WI38 (cell line): ENCODE data around the gene MORC4.

Experiments
- H3K4me3 ChIP-seq: 2 replicates; pipeline ENCODE4 v1.5.1; 2011; ENCODE audit warnings: low read depth, mild to moderate bottlenecking, control low read depth, low read length
- TF ChIP-seq, protein P1 (sequence below): IDR thresholded peaks from 2 replicates; pipeline ENCODE4 v1.5.1; 2012; ENCODE audit warnings: low read depth, mild to moderate bottlenecking, control low read depth, low read length

The MORC4 gene

GRCh38 chrX:106940068-106940467, 59.9 kb downstream of the MORC4 start:
- no peak overlapping the region for H3K4me3 ChIP-seq
- TF ChIP-seq, protein P1, sequence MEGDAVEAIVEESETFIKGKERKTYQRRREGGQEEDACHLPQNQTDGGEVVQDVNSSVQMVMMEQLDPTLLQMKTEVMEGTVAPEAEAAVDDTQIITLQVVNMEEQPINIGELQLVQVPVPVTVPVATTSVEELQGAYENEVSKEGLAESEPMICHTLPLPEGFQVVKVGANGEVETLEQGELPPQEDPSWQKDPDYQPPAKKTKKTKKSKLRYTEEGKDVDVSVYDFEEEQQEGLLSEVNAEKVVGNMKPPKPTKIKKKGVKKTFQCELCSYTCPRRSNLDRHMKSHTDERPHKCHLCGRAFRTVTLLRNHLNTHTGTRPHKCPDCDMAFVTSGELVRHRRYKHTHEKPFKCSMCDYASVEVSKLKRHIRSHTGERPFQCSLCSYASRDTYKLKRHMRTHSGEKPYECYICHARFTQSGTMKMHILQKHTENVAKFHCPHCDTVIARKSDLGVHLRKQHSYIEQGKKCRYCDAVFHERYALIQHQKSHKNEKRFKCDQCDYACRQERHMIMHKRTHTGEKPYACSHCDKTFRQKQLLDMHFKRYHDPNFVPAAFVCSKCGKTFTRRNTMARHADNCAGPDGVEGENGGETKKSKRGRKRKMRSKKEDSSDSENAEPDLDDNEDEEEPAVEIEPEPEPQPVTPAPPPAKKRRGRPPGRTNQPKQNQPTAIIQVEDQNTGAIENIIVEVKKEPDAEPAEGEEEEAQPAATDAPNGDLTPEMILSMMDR = no peak

DNA sequence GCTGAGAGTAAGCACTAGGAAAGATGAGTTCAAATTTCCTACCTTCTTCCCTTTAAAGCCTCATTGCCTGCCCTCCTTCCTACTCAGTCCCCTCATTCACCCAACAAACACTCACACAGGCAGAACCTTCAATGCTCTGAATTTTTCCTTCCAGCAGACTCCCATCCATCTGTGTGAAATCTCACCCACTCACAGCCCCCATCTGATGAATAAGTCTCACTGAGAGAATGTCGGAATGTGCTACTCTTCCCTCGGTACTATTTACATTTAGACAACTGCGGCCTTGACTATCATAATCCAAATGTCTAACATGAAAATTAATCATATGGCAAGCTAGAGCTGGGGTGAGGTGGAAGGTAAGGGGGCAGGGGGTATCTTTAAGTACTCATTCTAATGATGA, 60.4 kb downstream of the MORC4 start:
- TF ChIP-seq, protein P1 = no peak

GRCh38 chrX:106936246-106936645, 63.8 kb downstream of the MORC4 start:
- H3K4me3 ChIP-seq = no peak overlapping the region
- TF ChIP-seq, protein P1 = no peak

More for the DNA sequence above, 60.4 kb downstream of the MORC4 start:
- H3K4me3 ChIP-seq = no peak overlapping the region

GRCh38 chrX:106935175-106935574, 64.8 kb downstream of the MORC4 start:
- TF ChIP-seq, protein P1 = no peak
- no peak overlapping the region for H3K4me3 ChIP-seq

GRCh38 chrX:106933538-106933961, 66.5 kb downstream of the MORC4 start:
- TF ChIP-seq, protein P1 = no peak
- no peak overlapping the region for H3K4me3 ChIP-seq

DNA sequence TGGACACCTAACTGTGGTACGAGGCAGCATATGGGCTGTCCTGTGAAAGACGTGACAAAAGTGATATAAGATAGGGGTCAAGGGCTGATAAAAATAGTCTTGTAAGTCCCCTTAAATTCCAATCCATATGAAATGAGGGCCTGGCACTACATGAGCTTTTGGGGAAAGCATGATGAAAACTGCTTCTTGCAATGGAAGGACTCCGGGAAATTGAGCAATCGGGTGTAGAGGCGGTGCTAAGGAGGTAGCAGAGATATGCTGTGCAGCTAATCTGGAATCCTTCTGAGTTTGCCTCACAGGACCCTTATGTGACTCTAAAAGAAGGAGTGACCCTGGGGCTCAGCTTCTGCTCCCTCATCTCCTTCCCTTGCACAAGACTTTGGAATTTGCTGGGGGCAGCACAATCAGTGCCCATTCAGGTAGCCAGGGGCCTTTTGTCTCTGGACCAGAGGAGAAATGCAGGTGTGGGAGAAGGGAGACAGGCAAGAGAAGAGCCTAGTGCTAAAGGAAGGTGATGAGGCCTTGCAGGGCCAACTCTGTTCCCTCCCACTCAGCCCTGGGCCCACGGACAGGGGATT, 67.0 kb downstream of the MORC4 start:
- TF ChIP-seq, protein P1 = no peak
- no peak overlapping the region for H3K4me3 ChIP-seq

DNA sequence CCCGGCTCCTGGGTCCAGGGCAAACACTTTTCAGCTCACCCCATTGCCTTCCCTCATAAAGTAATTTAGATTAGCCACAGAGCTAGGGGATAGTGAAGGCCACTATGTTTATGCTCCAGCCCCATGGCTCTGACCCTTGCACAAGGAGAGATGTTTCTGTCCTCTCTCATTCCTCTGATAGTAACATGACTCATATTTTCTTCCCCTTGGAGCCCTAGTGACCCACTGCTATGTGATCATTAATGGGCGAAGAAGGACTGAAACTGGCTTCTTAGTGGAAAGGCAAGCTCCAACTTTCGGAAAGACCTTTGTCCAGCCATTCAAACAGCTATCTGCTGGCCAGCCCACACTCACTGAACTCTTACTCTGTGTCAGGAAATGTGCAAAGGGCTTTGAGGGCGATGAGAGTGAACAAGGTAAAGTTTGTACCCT, 67.5 kb downstream of the MORC4 start:
- TF ChIP-seq, protein P1 = no peak
- H3K4me3 ChIP-seq = no peak overlapping the region
